WERI-Rb-1 (cell line): ENCODE measurements around the gene CTXN1.

Source experiments
- DNase-seq: peaks from one replicate; pipeline ENCODE4 v3.0.0-alpha.2; 2020
- H3K27ac ChIP-seq: fragments of 250-450 bp; sonication (Bioruptor Pico); 2 replicates; pipeline ENCODE4 v1.5.1; 2020; ENCODE audit warnings: mild to moderate bottlenecking, moderate library complexity
- H3K27me3 ChIP-seq: fragments of 250-450 bp; sonication (Bioruptor Pico); 2 replicates; pipeline ENCODE4 v1.5.1; 2021; ENCODE audit warnings: mild to moderate bottlenecking, low read depth, moderate library complexity; ENCODE audit not compliant: insufficient read depth, severe bottlenecking
- H3K36me3 ChIP-seq: fragments of 250-450 bp; sonication (Bioruptor Pico); 2 replicates; pipeline ENCODE4 v1.5.1; 2020; ENCODE audit warnings: mild to moderate bottlenecking, moderate library complexity
- H3K4me3 ChIP-seq: 2 replicates; pipeline ENCODE4 v1.5.1; 2011; ENCODE audit warnings: low read depth, mild to moderate bottlenecking, control low read depth, low read length
- H3K9me3 ChIP-seq: fragments of 250-450 bp; sonication (Bioruptor Pico); 2 replicates; pipeline ENCODE4 v1.5.1; 2021; ENCODE audit warnings: mild to moderate bottlenecking, moderate library complexity; ENCODE audit not compliant: severe bottlenecking
- CTCF ChIP-seq: IDR thresholded peaks from 2 replicates; pipeline ENCODE4 v1.5.1; 2011; ENCODE audit warnings: low read depth, mild to moderate bottlenecking, control low read depth, inconsistent platforms, low read length

Gene CTXN1

GRCh38 chr19:7926021-7926726 is at the start of gene CTXN1:
Gene CTXN1 (minus strand): TSS chr19:7926135. CDS start chr19:7925538, 597 bp downstream.
- peak; percentile 77 for DNase-seq
- 0 out of 2 replicates have a peak, but pooled peaks have one; percentile 17 for TF ChIP-seq CTCF
- peak within 1 kb of the TSS; percentile 53 for H3K4me3 ChIP-seq
- H3K9me3 ChIP-seq = no peaks in the 10 kb centered on the region
- H3K36me3 ChIP-seq = peaks cover 43% of the 10 kb centered on the region
- H3K27ac ChIP-seq = peak within 1 kb of the TSS; percentile 92
- no peaks in the 10 kb centered on the region for H3K27me3 ChIP-seq

- H3K9me3 ChIP-seq = no peaks in the 10 kb centered on the region
- peaks cover 86% of the 10 kb centered on the region for H3K36me3 ChIP-seq
- no peak for DNase-seq
These were observed 49.1 kb upstream of the CTXN1 start for GRCh38 chr19:7975037-7975436.

GRCh38 chr19:7973883-7974282 is 47.9 kb upstream of the CTXN1 start:
- Histone ChIP-seq H3K4me3 (no peak overlapping the region), H3K27ac (no peak overlapping the region), H3K27me3 (no peaks in the 10 kb centered on the region), H3K36me3 (peaks cover 86% of the 10 kb centered on the region), H3K9me3 (no peaks in the 10 kb centered on the region)
- TF ChIP-seq CTCF = no peak
- DNase-seq = no peak

More at GRCh38 chr19:7975037-7975436, 49.1 kb upstream of the CTXN1 start:
- TF ChIP-seq CTCF = no peak
- Histone ChIP-seq H3K4me3 (no peak overlapping the region), H3K27me3 (no peaks in the 10 kb centered on the region), H3K27ac (no peak overlapping the region)

- no peak for TF ChIP-seq CTCF
- Histone ChIP-seq H3K36me3 (peaks cover 90% of the 10 kb centered on the region), H3K27ac (no peak overlapping the region), H3K4me3 (no peak overlapping the region), H3K27me3 (no peaks in the 10 kb centered on the region), H3K9me3 (no peaks in the 10 kb centered on the region)
- DNase-seq = no peak
These were observed 45.9 kb upstream of the CTXN1 start for GRCh38 chr19:7971553-7972520.

GRCh38 chr19:7970716-7971448 is 44.9 kb upstream of the CTXN1 start:
- H3K9me3 ChIP-seq = no peaks in the 10 kb centered on the region
- DNase-seq = peak; percentile 60
- no peak overlapping the region for H3K27ac ChIP-seq
- no peak overlapping the region for H3K4me3 ChIP-seq
- H3K36me3 ChIP-seq = peaks cover 93% of the 10 kb centered on the region
- TF ChIP-seq CTCF = peak; percentile 91
- no peaks in the 10 kb centered on the region for H3K27me3 ChIP-seq
